Urothelium cell line (cell line): ENCODE data around the gene BRD4.

Source experiments
- DNase-seq: peaks from one replicate; pipeline ENCODE4 v3.0.0; 2011; ENCODE audit warnings: low spot score, mixed read lengths
- FAIRE-seq: peaks from 2 replicates; lab custom pipeline; 2011; peaks lifted over from hg19 to GRCh38; lab: Jason Lieb, UNC

The BRD4 gene

DNA sequence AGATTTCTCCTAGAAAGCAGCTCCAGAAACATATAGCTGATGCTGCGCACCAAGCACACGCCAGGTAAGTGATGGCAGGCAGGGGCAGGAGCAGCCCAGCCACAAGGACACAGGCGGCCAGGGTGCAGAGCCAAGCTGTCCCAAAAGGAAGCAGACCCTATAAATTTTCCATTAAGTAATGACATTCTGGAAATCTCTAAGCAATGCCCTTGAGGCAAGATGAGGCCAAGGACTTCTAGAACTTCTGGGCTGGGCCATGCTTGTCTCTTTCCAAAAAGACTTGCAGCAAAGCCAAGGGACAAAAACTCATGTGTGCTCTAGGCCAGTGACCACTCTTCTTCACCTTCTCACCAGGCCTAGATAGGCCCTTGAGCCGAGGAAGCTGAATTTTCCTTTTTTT is 57.9 kb downstream of the BRD4 start:
- DNase-seq (no peak), FAIRE-seq (no peak)

DNA sequence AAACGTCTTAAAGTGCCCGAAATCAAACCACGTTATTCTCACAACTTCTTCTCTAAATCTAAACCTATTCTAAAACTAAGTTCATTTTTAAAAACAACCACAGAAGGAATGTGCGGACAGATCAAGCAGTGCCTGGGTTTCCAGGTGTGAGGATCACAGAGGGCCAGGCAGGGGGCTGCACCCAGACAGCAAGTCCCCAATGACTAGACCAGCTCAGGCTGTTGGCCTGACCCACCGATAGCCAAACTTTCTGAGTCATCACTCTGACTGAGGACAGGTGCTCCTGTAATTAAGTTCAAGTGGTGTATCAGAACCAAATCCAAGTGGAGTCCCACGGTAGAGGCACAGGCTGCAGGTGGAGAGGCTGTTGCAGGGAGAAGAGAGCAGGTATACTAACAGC is 62.5 kb downstream of the BRD4 start:
- no peak for FAIRE-seq
- DNase-seq = no peak

GRCh38 chr19:15268928-15269253 is 63.4 kb downstream of the BRD4 start:
- DNase-seq = no peak
- no peak for FAIRE-seq

GRCh38 chr19:15268192-15268927 is 64.0 kb downstream of the BRD4 start:
- no peak for FAIRE-seq

DNA sequence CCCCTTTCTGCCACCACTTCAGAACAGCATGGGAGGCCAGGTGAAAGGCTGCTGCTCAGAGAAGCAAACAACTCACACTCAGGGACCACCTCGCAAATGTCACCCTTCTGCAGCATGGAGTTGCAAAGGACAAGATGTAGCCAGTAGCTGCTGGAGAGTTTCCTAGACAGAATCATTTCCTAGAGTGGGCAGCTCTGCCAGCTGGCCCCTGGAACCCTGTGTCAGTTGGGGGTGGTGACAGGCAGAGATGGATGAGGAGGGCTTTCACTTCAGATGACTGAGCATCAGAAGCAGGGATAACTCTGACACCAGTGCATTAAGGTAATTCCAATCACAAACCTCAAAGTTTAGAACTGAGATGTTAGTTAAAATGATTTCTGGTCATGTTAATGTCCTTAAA is 65.7 kb downstream of the BRD4 start:
- DNase-seq (no peak), FAIRE-seq (no peak)

More at GRCh38 chr19:15268192-15268927, 64.0 kb downstream of the BRD4 start:
- no peak for DNase-seq

DNA sequence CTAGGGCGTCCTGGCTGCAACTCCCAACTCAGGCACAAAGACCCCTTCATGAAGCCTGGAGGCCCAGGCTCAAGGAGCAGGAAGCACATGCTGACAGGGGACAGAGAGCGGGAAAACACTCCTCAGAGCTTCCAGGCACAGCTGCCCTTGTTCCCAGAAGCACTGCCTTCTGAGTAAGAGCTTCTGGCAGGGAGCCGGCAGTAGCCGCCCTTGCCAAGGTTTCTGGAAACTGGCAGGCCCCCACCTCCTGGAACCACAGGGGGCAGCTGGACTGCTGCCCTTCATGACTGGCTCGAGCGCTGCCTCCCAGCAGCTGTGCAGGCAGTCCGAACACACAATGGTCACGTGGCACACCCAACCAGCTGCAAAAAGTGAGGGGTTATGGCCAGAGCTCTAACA is 66.5 kb downstream of the BRD4 start:
- no peak for DNase-seq

DNA sequence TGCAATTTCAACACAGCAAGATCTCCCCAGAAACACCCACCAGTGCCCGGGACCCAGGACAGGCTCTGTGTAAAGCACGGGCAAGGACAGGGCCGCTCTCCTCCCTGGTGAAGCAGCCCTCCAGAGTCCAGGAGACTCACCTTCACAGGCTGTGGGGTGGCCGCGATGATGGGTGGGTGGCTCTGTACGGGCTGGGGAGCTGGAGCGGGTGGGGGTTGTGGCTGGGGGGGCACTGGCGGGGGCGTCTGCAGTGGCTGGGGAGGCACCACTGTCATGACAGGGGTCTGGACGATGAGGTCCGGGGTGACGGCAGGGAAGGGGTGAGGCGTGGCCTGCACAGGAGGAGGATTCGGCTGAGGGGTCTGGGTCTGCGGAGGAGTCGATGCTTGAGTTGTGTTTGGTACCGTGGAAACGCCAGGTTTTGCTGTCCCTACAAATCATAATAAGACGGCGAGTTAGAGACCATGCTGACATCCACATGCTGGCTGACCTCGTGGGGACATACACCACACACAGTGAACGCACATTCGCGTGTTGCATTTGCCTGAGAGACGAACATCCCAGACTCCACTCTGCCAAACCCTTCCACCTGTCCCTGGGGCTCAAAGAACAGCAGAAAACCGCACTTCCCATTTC is 67.0 kb downstream of the BRD4 start:
- FAIRE-seq (no peak), DNase-seq (no peak)

More for the DNA sequence above, 66.5 kb downstream of the BRD4 start:
- FAIRE-seq = no peak

GRCh38 chr19:15264933-15265206 is 67.5 kb downstream of the BRD4 start:
- FAIRE-seq (no peak), DNase-seq (no peak)

GRCh38 chr19:15264061-15264932 is 68.0 kb downstream of the BRD4 start:
- FAIRE-seq = no peak

DNA sequence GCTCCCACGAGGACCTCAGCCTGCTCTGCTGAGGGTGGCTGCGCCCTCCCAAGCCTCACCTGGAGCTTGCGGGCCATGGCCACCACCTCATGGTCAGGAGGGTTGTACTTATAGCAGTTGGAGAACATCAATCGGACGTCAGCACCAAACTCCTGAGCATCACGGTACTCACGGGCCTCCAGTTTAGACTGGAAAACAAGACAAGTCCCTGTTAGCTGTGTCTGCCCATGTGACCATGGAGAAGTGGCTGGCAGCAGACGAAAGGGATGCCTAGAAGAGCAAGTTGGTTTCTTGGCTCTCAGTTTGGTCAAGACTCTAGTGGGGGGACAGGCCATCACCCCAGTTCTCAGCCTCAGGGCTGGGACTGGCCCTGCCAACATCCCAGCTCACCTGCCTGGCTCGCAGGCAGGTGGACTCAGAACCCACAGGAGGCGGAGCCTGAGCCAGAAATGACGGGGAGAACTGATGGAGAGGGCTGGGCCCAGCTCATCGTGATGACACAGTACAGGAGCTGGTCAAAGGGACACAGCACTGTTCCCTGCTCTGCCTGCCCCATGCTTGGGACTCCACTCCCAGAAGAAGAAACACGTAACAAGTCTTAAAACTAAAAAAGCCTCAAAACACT is 68.9 kb downstream of the BRD4 start:
- no peak for FAIRE-seq
- DNase-seq = no peak

More at GRCh38 chr19:15264061-15264932, 68.0 kb downstream of the BRD4 start:
- peak; percentile 28 for DNase-seq

DNA sequence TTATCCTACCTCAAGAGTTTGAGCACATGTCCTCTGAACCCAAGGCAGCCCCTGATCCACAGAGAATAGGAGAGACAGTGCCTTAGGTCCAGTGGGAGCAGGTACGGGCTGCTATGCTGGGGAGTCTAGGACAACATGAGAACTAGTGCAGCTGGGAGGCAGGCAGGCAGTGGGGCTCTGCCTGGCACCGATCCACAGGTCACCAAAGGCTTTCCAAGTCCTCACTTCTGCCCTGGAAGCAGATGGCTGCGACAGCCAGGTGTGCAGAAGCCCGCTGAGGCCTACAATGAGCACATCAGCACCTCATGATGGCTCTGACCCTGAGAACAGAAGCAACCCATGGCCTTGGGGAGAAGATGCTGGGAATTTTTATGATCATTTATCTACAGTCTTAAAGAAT is 70.3 kb downstream of the BRD4 start:
- DNase-seq (no peak), FAIRE-seq (no peak)

- FAIRE-seq = no peak
These were observed 71.4 kb downstream of the BRD4 start for GRCh38 chr19:15260939-15261338.

GRCh38 chr19:15259907-15260306 is 72.4 kb downstream of the BRD4 start:
- DNase-seq = no peak
- FAIRE-seq = no peak

More at GRCh38 chr19:15260939-15261338, 71.4 kb downstream of the BRD4 start:
- no peak for DNase-seq

DNA sequence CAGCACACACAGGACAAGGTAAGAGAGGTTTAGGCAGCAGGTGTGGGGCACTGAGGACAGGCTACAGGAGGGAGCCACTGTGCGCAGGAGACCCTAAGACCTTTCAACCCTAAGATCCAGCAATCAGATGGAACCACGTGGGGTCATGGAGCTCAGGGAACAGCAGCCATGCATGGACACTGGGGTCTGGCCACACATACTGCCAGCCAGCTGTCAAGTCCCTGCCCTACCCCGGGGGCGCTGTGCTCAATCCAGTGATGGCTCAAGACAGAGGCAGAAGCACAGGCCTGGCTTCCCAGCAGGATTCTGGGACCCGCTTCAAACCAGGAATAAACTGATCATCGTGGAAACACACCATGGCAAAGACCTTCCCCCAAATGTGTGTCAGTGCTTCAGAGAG is 74.6 kb downstream of the BRD4 start:
- FAIRE-seq (no peak), DNase-seq (no peak)

- DNase-seq (no peak), FAIRE-seq (no peak)
These were observed 75.5 kb downstream of the BRD4 start for GRCh38 chr19:15256708-15257331.

- FAIRE-seq = no peak
These were observed 76.9 kb downstream of the BRD4 start for GRCh38 chr19:15255359-15255990.

GRCh38 chr19:15254547-15254946 is 77.8 kb downstream of the BRD4 start:
- no peak for FAIRE-seq

More at GRCh38 chr19:15255359-15255990, 76.9 kb downstream of the BRD4 start:
- no peak for DNase-seq

DNA sequence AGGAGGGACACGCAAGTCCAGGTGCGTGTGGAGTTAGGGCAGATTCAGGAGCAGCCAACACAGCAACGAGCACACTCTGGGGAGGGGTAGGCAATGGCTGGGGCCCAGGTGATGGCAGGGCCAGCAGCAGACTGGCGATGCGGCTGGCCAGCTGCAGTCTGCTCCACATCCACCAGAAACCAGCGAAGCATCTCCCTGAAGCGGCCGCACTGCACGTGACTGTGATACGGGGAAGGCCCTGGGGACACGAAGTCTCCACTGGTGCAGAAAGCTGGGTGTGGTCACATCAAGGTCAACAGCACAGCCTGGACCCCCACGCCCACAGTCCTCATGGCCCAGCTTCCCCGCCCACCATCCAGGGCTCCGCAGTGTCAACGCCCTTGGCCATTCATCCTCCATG is 78.8 kb downstream of the BRD4 start:
- FAIRE-seq = no peak
- DNase-seq = no peak

More at GRCh38 chr19:15254547-15254946, 77.8 kb downstream of the BRD4 start:
- no peak for DNase-seq

DNA sequence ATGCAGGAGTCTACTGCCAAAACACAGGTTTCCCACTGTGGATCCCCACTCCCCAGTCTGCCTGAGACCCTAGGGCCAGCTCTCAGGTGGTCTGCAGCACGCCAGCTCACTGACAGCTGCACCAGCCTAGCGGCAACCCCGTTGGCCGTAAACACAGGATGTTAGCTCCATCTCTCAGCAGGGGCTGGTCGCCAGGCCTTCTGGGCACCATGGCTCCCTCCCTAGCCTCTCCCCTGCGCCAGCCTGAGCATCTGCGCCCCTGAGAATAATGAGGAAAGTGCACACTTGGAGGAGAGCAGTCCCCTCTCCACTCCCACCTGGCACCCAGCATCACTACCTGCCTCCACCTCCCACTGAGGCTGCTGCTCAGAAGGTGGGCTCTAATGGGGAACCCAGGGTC is 79.3 kb downstream of the BRD4 start:
- FAIRE-seq = no peak
- no peak for DNase-seq

- DNase-seq = no peak
These were observed 79.8 kb downstream of the BRD4 start for GRCh38 chr19:15252398-15253018.

More at GRCh38 chr19:15252398-15253018, 79.8 kb downstream of the BRD4 start:
- FAIRE-seq = no peak
